RPMI8226 (cell line): ENCODE data around the gene AIRE.

Source experiments
- DNase-seq: peaks from one replicate; pipeline ENCODE4 v3.0.0-alpha.2; 2015

Gene AIRE

GRCh38 chr21:44305691-44306090 is 20.0 kb downstream of the AIRE start:
- no peak for DNase-seq

GRCh38 chr21:44306936-44307704 is 21.4 kb downstream of the AIRE start:
- no peak for DNase-seq

GRCh38 chr21:44310628-44311507 is 25.2 kb downstream of the AIRE start:
- no peak for DNase-seq

- DNase-seq: no peak
Observed at GRCh38 chr21:44312089-44312488, 26.4 kb downstream of the AIRE start.

GRCh38 chr21:44312716-44313115 is 27.0 kb downstream of the AIRE start:
- DNase-seq: no peak

GRCh38 chr21:44313451-44313850 is 27.8 kb downstream of the AIRE start:
- DNase-seq: no peak

GRCh38 chr21:44314128-44314527 is 28.5 kb downstream of the AIRE start:
- DNase-seq: no peak

- no peak for DNase-seq
Observed at GRCh38 chr21:44314561-44314960, 28.9 kb downstream of the AIRE start.

GRCh38 chr21:44315691-44316203 is 30.1 kb downstream of the AIRE start:
- no peak for DNase-seq

GRCh38 chr21:44316277-44316900 is 30.7 kb downstream of the AIRE start:
- DNase-seq: no peak

- no peak for DNase-seq
Observed at GRCh38 chr21:44317241-44317782, 31.6 kb downstream of the AIRE start.

- no peak for DNase-seq
Observed at GRCh38 chr21:44317871-44318270, 32.2 kb downstream of the AIRE start.

- no peak for DNase-seq
Observed at GRCh38 chr21:44318489-44319285, 33.0 kb downstream of the AIRE start.

GRCh38 chr21:44319407-44320065 is 33.9 kb downstream of the AIRE start:
- no peak for DNase-seq

GRCh38 chr21:44320847-44321246 is 35.2 kb downstream of the AIRE start:
- DNase-seq: no peak

- no peak for DNase-seq
Observed at GRCh38 chr21:44321846-44322450, 36.3 kb downstream of the AIRE start.

GRCh38 chr21:44322621-44323325 is 37.1 kb downstream of the AIRE start:
- no peak for DNase-seq

- no peak for DNase-seq
Observed at GRCh38 chr21:44323591-44323990, 37.9 kb downstream of the AIRE start.

GRCh38 chr21:44324106-44324853 is 38.6 kb downstream of the AIRE start:
- no peak for DNase-seq

- no peak for DNase-seq
Observed at GRCh38 chr21:44324854-44325107, 39.1 kb downstream of the AIRE start.
